Keratinocyte (primary cell): ENCODE results near the gene AKR1C3.

Experiments
- CTCF ChIP-seq, 3 experiments: IDR thresholded peaks in 1 of 3; conservative IDR thresholded peaks in 1 of 3; optimal IDR thresholded peaks in 1 of 3; 2 replicates in 2 of 3; 3 replicates in 1 of 3; pipeline versions ENCODE3 to v1.5.1; 2011; ENCODE audit warnings: low read length in 3 of 3, mild to moderate bottlenecking in 3 of 3, moderate library complexity in 2 of 3, control low read depth in 1 of 3, inconsistent platforms in 1 of 3; ENCODE audit not compliant: insufficient read depth in 2 of 3; ENCODE audit errors: extremely low read depth in 1 of 3
- EZH2 ChIP-seq: IDR thresholded peaks from one replicate; pipeline ENCODE4 v1.6.1; 2012; ENCODE audit warnings: inconsistent platforms, mild to moderate bottlenecking, low read length, moderate library complexity

- TF ChIP-seq CTCF (optimal IDR thresholded peaks at IDR 0.05 in 1 of 3, IDR thresholded peaks at IDR 0.05 in 1 of 3, conservative IDR thresholded peaks at IDR 0.05 in 1 of 3; ENCODE audit: extremely low read depth in 1 of 3, insufficient read depth in 2 of 3, low read length in 3 of 3) (no peak), EZH2 (no peak)
Measured at GRCh38 chr10:5079836-5080235, 14.4 kb upstream of the AKR1C3 start.
